Stimulated activated CD4-positive, alpha-beta T cell treated with anti-CD3 and anti-CD28 coated beads, Interleukin-4, amount 100 ng/mL, for 24 hours (primary cell): ENCODE data around the gene NKX1-1.
"Not testable (repeated sequence)": the region's sequence is repeated elsewhere in the genome, so short reads cannot be mapped to it uniquely, and the experiment has no call there.

Experiments used
- DNase-seq: peaks from one replicate; pipeline ENCODE4 v3.0.0-alpha.2; 2020

Gene NKX1-1

DNA sequence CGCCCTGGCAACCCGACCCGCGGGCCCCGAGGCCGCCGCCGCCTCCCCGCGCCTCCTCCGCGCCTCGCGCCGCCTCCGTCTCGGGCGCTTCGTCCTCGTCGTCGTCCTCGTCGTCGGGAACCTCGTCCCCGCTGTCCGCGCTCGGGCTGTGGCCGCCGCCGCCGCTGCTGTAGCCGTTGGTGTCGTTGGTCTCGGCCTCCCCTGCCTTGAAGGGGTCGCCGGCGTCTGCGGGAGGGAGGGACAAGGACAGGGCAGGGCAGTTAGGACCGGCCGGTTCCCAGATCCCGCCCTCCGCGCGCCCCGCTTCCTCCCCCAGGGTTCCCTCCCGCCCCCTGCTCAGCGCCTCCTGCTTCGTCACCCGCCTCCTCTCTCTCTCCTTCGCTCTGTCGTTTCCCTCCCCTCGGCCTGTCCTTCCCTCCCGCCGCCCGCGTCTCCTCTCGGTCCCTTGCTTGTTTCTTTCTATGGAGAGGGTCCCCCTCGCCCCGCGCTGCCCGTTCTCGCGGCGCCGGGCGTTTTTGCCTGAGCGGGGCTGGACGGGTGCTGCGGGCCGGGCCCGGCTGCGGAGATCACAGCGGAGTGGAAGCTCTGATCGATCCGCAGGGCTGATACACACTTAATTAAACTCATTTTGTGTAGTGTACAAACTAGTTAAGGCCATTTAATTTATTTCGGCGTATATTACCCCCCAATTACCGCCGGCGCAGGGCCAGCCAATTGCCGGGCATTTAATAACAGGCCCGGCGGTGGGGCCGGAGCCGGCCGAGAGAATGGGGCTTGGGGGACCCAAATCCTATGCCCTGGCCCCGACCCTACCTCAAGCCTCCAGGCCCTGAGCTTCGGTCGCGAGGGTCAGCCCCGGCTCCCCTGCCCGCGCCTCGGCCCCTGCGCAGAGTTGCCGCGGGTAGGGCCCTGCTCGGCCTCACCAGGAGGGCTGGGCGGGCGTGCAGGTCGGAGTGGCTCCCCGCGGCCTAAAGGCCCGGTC is 2.4 kb downstream of the NKX1-1 start:
- DNase-seq = no peak

GRCh38 chr4:1403177-1403583 is 3.1 kb downstream of the NKX1-1 start:
- DNase-seq = no peak

DNA sequence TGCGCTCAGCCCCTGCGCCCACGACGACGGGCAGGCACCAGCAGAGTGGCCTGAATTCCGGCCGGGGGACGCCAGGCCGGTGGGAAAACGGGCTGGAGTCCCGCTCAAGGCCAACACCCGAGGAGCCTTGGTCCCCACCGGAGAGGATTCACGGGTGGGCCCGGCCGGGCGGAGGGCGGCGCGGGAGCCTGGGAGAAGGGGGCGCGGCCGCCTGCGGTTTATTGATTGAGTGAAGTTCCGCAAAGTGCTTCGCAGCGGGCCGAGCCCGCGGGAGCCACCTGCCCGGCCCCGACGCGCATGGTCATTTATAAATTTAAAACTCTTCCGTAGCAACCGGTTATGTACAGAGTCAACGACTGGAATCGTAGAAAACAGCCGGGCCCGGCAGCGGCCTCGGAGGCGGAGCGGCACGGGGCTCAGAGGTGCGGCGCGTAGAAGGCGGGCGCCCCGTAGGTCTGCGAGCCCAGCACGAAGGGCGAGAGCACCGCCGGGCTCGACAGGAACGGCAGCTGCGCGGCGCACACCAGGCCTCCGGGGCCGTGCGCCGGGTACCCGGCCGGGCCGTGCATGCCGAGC is 3.6 kb downstream of the NKX1-1 start:
- DNase-seq = no peak

DNA sequence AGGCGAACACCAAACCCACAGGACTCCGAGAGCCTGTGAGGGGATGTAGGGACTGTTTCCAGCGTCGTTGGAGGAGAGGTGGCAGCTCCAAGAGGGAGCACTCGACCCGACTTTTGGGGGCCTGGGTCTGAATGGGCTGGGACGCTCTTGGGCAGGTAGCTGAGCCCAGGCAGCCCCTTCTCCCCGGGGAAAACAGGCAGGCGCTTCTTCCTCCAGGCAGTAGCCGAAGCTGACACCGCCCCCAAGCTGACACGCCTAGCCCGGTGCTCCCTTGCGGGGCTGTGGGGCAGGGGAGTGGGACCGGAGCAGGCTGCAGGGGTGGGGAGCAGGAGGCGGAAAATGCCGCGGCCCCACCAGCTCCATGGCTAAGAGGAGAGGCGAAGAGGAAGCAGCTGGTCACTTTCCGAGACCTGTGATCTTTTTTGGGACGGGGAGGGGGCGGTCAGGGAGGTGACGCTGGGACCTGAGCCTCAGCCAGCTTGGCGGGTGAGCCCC is 4.2 kb downstream of the NKX1-1 start:
- DNase-seq = no peak

DNA sequence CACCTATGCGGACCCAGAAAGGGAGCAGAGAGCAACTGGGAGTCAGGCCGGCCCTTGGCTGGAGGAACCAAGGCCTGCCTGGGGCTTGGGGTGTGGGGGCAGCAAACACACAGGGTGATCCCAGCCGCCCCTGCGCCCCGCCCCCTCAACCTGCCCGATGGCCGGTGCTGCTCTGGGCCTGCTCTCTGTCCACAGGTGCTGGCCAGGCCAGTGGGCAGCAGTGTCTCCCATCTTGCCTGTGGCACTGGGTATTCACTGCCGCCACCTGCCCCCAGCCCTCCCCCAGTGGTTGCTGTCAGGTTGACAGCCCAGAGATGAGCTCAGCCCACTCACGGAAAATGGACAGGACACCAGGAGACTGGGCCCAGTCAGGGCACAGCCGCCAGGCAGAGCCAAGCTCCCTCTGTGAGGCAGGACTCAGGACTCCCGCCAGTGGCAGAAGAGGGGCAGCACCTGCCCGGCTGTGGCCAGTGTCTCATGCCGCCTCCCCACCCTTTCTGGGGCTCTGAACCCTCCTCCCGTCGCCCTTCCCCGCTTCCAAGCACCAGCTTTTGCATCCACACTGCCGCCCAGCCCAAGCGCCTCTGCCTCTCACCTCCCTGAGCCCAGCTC is 4.7 kb downstream of the NKX1-1 start:
- no peak for DNase-seq

DNA sequence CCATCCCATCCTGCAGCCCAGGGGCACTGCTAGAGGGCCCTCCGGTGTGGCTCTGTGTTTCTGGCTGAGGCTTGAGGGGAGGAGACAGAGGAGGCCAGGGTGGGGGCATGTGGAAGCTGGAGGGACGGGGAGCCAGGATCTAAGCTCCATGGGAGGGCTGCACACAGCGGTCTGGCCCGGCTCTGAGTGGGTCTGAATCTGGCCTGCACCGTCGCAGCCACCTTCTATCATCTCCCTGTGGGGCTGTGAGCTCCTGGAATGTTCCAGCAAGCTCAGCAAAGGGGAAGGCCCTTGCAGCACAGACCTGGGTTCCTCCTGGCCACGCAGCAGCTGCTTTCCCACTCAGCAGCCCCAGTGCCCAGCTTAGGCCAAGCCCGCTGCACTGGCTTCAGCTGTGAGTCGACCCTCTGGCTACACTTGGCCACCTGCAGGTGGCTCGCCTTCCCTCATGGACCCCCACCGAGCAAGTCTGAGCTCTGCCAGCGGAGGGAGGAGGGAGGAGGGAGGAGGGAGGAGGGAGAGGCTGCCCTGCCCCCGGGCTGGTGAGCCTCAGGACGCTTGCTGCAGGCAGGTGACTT is 5.3 kb downstream of the NKX1-1 start:
- DNase-seq = no peak

DNA sequence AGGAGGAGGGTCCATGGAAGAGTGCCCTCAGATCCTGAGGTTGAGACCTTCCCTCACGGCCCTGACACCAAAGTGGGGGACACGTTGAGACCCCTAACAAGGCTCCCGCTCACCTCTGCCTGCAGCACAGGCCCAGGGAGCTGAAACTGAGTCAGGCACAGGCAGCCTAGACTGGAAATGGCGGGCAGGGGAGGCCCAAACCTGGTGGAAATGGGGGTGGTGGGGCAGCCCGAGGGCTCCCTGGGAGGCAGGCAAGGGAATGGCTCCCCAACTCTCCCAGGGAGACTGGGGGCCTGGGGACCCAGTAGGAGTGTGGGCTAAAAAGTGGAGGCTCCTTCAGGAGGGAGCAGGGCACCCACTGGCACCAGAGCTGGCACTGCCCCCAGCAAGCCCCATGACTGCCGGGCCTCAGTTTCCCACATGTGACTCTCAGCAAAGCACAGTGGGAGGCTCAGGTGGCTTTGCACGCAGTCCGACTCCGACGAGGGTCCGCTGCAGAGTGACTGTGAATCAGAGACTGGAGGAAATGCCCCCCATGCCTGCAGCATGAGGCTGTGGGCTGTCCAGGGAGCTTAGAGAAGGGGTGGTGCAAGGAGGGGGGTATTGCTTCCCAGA is 5.9 kb downstream of the NKX1-1 start:
- DNase-seq = no peak

GRCh38 chr4:1399508-1400190 is 6.6 kb downstream of the NKX1-1 start:
- DNase-seq = no peak

DNA sequence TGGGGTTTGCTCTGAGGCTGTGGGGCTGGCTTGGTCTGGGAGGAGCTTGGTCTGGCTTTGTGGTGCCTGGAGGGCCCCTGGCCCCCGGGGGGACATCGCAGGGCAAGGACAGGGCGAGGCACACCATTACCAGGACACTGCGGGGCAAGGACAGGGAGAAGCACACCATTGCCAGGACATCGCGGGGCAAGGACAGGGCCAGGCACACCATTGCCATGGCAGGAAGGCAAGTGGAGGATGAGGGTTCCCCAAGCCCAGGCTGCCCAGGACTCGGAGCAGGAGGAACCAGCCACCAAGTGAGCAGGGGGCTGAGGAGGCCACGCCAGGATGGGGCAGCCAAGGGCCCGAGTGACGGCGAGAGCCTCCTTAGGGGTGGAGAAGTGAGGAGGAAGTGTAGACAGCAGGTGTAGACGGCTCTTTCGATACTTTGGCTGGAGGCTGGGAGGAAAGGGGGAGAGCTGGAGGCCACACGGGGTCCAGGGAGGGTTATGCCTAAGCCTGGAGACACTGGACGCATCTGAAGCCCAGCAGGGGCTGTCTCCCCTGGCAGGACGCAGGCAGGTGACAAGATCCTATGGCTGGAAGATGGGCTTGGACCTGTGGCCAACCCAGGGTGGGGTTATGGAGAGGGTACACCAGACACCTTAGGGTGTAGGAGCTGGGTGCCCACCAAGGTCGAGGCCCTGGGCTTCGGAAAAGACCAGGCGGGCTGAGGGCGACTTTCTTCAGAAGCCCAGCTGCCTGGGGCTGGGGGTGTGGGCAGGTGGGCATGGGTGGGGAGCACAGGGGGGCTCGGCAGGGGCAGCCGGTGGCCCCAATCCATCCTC is 7.3 kb downstream of the NKX1-1 start:
- no peak for DNase-seq

GRCh38 chr4:1396806-1397455 is 9.3 kb downstream of the NKX1-1 start:
- DNase-seq = no peak

DNA sequence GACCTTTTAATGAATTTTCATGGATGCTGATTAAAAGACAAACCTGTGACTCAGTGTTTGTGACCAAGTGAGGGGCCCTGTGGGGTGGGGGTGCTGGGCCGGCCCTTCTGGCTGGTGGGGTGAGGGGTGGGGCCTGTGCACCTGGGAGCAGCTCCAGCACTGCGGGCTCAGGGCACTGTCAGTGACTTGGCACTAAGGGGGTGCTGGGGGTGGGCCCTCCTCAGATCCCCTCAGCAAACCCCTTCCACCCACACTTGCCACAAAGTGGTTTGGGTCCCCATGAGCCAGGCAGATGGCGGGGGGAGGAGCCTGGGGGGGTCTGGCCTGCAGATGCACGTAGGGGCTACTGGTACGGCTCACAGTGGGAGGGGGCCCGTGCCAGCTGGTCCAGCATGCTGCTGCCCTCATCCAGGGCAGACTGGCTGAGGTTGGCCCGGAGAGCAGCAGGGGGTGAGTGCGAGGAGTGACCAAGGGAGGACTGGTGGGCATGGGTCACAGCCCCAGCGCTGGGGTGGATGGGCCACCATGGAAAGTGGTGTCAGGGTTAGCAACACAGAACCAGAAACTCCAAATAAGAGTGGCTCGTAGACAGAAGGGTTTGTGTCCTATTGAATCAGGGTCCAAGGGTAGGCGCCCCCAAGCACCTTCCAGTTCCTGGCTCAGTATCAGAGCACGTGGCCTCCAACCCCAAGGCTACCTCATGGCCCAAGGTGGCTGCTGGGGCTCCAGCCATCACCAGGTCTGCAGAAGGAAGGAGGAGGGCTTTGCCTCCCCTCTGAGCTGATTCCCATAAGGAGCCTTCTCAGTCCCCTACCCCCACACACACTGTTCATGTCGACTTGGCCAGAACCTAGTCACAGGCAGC is 10.1 kb downstream of the NKX1-1 start:
- no peak for DNase-seq

DNA sequence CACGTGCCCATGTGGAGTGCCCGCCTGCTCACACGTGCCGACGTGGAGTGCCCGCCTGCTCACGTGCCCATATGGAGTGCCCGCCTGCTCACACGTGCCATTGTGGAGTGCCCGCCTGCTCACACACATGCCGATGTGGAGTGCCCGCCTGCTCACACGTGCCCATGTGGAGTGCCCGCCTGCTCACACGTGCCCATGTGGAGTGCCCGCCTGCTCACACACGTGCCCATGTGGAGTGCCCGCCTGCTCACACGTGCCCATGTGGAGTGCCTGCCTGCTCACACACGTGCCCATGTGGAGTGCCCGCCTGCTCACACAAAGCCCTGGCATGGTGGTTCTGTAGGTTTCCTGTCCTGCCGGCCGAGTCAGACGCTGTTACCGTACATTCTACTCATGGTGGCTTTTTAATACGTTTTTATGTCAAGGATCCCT is 10.8 kb downstream of the NKX1-1 start:
- not testable (repeated sequence) for DNase-seq

DNA sequence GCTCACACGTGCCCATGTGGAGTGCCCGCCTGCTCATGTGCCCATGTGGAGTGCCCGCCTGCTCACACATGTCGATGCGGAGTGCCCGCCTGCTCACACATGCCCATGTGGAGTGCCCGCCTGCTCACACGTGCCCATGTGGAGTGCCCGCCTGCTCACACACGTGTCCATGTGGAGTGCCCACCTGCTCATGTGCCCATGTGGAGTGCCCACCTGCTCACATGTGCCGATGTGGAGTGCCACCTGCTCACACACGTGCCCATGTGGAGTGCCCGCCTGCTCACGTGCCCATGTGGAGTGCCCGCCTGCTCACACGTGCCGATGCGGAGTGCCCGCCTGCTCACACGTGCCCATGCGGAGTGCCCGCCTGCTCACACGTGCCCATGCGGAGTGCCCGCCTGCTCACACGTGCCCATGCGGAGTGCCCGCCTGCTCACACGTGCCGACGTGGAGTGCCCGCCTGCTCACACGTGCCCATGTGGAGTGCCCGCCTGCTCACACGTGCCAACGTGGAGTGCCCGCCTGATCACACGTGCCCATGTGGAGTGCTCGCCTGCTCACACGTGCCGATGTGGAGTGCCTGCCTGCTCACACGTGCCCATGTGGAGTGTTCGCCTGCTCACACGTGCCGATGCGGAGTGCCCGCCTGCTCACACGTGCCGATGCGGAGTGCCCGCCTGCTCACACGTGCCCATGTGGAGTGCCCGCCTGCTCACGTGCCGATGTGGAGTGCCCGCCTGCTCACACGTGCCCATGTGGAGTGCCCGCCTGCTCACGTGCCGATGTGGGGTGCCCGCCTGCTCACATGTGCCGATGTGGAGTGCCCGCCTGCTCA is 11.5 kb downstream of the NKX1-1 start:
- not testable (repeated sequence) for DNase-seq

DNA sequence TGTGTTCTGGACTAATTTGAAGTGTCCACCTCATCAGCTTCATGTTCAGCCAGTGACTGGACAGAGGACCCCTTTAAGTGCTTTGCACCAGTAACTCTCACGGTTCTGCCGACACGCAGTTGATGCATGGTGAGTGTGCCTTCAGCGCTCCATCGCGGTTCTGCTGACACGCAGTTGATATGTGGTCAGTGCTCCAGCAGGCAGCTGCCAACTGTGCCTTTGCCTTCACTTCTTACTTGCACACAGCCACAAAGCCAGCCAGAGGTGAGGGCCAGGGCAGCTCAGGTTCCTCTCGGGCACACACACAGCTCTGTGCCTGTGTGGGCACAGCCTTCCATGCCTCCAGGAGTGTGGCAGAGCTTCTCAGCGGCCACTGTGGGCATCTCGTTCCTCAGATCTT is 12.4 kb downstream of the NKX1-1 start:
- no peak for DNase-seq

GRCh38 chr4:1393363-1393762 is 12.9 kb downstream of the NKX1-1 start:
- DNase-seq = not testable (repeated sequence)

DNA sequence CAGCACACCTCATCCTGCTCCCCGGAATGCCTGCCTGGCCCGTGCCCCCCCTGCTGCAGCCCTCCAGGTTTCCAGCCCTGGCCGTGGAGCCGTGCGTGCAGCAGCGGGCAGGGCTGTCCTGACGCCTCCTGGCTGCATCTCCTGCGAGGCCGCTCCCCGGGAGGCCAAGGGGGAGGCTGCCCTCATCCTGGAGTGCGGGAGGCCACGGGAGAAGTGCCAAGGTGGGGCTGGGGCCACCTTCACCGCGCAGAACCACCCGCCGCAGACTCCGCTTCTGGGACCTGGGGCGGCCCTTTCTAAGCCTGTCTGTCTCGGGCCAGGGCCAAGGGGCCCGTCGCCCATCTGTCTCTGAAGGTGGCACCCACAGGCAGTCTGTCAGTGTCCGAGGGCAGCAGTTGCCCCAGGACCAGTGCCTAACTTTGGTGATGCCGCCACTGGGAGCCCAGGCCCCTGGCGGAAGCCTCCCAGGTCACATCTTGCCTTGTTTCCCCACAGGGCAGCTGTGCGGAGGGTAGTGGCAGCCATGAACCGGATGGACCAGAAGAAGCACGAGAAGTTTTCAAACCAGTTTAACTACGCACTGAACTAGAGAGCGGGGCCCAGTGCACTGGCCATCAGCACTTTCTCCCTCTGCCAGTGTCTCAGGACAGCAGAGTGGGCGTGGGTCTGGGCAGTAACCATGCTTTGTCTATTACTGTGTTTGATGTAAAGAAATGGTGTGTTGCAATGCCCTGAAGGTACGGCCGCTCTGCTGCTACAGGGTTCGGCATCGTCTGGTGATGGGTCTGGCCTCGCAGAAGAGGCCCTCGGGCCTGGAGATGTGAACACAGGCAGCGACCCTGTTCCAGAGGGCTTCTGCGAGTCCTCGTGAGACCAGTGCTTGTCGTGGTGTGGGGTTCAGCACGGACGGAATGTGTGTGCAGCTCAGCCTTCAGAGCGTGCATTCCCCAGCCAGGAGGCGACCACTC is 20.6 kb downstream of the NKX1-1 start:
- no peak for DNase-seq

DNA sequence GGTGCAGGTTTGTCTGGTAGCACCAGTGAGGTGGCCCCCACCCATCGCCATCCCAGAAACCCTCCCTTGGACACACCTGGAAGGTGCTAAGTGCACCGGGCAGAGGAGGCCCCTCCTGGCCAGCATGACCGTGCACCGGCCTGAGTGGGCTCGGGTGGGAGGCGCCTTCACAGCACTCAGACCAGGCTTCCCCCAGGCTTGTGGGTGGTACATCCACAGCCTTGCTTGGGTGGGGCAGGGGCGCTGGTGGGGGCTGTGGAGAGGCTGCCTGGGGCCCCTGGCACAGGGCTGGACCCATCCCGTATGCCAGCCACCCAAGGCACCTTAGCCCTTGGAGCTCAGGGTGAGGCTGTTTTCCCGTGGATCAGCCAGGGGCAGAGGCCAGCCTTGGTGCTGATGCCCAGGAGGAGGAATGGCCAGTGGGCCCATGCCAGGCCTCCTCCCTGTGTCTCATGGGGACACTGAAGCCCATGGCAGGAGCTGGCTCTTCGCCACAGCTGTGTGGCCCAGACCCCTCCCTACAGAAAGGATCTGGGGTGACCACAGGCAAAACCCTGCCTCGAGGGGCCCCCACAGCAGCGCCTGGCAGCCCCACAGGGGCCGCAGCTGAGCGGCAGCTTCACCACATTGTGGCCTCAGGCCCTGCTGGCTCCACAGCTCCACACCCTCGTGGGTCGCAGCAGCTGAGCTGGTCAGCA is 21.4 kb downstream of the NKX1-1 start:
- no peak for DNase-seq
